HG03095 (cell line): ENCODE measurements around the gene CXXC4.

ENCODE experiments used
- ATAC-seq: cut with Tn5 transposase; IDR thresholded peaks from one replicate; pipeline ENCODE4 v1.9.1; 2021; ENCODE audit warnings: moderate library complexity; ENCODE audit not compliant: unreplicated experiment

The CXXC4 gene

DNA sequence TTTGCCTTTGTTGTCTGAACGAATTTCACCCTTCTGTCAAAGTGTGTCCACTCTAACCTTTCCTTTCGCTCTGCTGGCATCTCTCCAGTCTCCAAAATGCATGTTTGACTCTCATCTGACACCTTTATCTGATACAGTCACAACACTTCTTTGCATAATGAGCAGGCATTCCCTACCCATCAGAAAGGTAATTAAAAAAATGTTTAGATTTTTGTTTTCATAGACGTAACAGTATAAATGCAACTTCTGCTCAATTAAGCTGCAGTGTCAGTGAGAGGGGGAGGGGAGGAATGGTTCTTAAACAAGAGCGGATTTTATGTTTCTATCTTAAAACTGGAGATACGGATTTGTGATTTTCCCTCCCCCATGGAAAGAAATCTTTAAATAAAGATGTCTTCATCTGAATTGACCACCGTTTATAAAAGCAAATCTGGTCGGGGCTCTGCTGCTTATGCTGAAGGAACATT, 70.2 kb downstream of the CXXC4 start:
- no peak for ATAC-seq

GRCh38 chr4:104421566-104421965, 73.1 kb downstream of the CXXC4 start:
- no peak for ATAC-seq

DNA sequence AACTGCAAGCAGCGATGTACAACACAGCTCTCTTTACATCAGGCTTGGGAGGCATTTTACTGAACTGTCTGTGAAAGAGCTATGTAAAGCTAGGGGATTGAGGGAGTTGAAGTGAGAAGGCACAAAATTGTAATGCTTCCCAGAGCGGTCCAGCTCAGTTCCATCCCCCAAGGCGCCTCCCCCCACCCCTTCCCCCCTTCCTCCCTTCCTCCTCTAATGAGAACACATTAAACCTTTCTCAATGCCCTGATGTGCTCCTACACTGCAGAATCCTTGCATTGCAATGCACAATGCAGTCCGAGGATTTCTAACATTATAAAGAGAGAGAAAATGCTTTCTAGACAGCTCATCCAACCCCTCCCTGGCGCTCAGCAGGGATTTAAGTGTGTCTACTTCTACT, 73.9 kb downstream of the CXXC4 start:
- ATAC-seq: no peak
